Measurements from ENCODE around the gene TTC33.

DNA sequence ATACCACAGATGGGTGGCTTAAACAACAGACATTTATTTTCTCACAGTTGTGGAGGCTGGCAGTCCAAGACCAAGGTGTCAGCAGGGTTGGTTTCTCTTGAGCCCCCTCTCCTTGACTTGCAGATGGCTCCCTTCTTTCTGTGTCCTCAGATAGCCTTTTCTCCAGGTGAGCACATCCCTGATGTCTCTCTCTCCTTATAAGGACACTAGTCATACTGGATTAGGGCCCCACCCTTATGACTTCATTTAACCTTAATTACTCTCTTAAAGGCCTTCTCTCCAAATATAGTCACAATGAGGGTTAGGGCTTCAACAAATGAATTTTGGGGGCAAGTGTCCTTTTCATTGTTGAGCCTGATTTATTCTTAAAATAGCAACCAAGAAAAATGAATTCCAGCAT, 61.3 kb downstream of the TTC33 start:
- TF ChIP-seq, protein P1, sequence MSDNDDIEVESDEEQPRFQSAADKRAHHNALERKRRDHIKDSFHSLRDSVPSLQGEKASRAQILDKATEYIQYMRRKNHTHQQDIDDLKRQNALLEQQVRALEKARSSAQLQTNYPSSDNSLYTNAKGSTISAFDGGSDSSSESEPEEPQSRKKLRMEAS (IDR thresholded peaks at IDR 0.05): no peak
- TF ChIP-seq RAD21 (IDR thresholded peaks at IDR 0.05; ENCODE audit: low read depth): no peak
